GM19240 (cell line): ENCODE results near the gene SLC12A4.
"Not testable (repeated sequence)": the region's sequence is repeated elsewhere in the genome, so short reads cannot be mapped to it uniquely, and the experiment has no call there.

Source experiments
- DNase-seq: peaks from one replicate; pipeline ENCODE4 v3.0.0; 2011; ENCODE audit warnings: low spot score; ENCODE audit not compliant: insufficient read length

The SLC12A4 gene

GRCh38 chr16:67988675-67989074 is 20.2 kb upstream of the SLC12A4 start:
- DNase-seq: no peak

DNA sequence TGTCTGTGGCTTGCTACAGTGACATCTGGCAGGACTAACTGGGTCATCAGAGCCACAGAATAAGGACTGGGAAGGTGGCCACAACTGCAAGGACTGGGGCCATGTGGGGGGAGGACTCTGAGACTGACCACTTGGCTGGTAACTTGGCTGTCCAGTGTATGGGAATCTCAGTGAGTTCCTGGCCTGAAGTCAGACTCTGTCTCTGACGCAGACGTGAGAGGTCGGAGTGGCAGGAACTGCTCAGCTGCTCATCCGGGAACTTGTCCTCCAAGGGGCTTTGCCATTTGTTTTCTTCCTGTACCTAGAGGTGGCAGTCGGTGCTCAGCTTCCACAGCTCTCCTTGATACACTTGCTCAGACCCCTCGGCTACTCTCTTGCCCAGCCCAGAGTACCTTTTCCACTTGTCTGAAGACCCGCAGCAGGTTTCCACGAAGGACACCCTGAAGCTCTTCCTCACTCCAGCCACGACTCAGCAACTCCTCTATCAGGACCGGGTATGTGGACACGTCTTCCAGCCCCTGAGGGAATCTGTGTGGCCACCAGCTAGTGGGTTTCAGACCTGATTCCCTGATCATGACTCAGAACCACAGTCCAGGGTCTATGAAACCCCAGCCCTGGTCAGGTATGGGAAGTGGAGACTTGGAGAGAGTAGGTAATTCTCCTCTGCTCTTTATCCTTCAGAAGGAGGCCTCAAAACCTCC is 19.2 kb upstream of the SLC12A4 start:
- no peak for DNase-seq

DNA sequence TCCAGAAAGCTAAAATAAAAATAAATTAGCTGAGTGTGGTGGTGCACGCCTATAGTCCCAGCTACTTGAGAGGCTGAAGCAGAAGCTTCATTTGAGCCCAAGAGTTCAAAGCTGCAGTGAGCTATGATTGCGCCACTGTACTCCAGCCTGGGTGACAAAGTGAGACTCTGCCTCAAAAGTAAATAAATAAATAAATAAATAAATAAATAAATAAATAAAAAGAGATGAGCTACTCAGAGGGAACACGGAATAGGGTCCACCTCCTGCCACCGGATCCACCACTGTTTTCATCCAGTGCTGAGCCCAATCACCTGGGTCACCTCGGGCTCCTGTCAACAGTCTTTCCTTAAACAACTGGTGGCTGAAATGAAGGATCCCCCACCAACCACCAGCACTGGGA is 18.5 kb upstream of the SLC12A4 start:
- no peak for DNase-seq

DNA sequence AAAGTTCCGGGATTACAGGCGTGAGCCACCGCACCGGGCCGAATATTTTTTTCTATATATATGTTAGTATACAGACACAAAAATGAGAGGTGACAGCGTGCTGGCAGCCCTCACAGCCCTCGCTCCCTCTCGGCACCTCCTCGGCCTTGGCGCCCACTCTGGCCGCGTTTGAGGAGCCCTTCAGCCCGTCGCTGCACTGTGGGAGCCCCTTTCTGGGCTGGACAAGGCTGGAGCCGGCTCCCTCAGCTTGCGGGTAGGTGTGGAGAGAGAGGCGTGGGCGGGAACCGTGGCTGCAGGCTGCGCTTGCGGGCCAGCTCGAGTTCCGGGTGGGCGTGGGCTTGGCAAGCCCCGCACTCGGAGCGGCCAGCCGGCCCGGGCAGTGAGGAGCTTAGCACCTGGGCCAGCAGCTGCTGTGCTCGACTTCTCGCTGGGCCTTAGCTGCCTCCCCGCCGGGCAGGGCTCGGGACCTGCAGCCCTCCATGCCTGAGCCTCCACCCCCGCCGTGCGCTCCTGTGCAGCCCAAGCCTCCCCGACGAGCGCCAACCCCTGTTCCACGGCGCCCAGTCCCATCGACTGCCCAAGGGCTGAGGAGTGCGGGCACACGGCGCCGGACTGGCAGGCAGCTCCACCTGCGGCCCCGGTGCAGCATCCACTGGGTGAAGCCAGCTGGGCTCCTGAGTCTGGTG is 13.7 kb upstream of the SLC12A4 start:
- DNase-seq: no peak

- DNase-seq: no peak
Observed at GRCh38 chr16:67979955-67980678, 11.7 kb upstream of the SLC12A4 start, which contains the start of gene DPEP3. Gene DPEP3 (minus strand): TSS chr16:67980499. CDS start chr16:67980380, 119 bp downstream.

DNA sequence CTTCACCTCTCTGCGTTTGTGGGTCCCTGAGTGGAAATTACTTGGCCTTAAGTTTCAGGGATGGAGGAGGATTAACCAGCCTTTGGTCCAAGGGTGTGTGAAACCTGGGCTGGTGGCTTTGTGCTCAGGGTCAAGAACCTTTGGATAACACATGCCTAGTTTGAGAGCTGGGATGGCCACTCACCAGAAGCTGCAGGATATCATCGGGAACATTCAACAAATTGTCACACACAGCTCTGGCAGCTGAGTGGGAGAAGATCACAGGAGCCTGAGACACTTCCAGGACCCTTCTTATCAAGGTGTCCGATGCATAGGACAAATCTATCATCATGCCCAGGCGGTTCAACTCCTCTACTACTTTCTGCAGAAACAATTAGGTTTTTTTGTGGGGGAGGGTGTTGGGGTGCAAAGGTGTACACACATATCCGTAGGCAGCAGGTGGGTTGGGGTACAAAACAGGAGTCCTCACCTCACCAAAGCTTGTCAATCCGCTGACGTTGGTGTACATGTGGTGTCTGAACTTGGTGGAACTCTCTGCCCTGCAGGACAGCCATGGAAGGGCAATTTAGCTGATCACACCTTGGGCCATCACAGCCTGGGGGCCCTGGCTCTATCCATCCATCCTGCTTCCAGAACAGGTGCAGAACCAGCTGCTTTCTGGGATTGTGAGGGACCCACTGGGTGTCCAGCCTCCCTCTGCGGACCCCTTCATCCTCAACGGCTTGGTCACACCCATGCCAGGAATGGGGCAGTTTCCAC is 9.2 kb upstream of the SLC12A4 start:
- no peak for DNase-seq

GRCh38 chr16:67977005-67977404 is 8.6 kb upstream of the SLC12A4 start:
- DNase-seq: no peak

DNA sequence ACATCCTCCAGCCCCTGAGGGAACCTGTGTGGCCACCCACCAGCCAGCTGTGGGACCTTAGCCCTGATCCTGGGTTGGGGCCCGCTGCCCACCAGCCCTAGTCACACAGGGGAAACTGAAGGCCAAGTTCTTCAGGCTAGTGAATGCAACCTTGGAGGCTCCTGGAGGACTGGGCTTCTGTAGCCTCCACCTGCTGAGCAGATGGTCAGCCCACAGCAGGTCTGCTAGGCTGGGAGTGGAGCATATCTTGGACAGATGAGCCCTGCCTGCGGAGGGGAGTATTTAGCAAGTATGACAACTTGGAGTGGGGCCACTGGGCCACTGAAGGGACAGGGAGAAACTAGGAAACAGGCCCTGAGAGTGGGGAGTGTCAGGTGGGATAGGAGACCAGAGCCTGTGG is 7.8 kb upstream of the SLC12A4 start:
- no peak for DNase-seq

DNA sequence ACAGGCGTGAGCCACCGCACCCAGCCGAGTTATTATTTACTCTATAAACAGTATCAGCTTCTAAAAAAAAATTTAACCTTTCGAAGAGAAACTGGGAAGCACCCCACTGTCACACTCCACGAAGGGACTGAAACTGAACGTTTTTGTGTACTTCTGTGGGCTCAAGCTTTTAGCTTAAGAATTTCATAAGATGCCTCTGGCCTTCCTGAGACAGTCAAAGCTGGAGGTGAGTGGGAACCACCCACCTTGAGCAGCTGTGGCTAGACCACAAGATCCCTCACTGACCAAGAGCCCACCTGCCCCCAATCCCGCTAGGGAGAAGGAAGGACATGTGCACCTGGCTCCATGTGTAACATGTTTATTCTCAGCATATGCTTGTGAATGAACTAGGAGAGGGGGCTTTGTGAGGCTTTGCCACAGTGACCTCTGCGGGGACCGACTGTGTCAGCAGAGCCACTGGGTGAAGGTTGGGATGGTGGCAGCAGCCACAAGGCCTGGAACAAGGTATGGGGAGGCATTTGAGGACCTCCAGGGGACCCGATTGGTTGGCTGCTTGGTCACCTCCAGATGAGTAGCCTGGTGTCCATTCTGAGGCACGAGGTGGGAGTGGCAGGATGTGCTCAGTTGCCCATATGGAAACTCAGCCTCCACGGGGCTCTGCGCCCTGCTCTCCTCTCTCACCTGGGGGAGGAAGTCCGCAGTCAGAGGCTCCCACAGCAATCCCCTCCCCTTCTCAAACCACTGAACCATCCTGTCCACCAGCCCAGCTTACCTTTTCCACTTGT is 7.1 kb upstream of the SLC12A4 start:
- no peak for DNase-seq

- not testable (repeated sequence) for DNase-seq
Observed at GRCh38 chr16:67972285-67972684, 3.8 kb upstream of the SLC12A4 start.

- no peak for DNase-seq
Observed at GRCh38 chr16:67971111-67971510, 2.7 kb upstream of the SLC12A4 start.

GRCh38 chr16:67969254-67970039 is 1.0 kb upstream of the SLC12A4 start:
- no peak for DNase-seq

- DNase-seq: no peak
Observed at GRCh38 chr16:67967958-67968399, 458 bp downstream of the SLC12A4 start.

GRCh38 chr16:67967183-67967957 is 1.1 kb downstream of the SLC12A4 start:
- DNase-seq: no peak

DNA sequence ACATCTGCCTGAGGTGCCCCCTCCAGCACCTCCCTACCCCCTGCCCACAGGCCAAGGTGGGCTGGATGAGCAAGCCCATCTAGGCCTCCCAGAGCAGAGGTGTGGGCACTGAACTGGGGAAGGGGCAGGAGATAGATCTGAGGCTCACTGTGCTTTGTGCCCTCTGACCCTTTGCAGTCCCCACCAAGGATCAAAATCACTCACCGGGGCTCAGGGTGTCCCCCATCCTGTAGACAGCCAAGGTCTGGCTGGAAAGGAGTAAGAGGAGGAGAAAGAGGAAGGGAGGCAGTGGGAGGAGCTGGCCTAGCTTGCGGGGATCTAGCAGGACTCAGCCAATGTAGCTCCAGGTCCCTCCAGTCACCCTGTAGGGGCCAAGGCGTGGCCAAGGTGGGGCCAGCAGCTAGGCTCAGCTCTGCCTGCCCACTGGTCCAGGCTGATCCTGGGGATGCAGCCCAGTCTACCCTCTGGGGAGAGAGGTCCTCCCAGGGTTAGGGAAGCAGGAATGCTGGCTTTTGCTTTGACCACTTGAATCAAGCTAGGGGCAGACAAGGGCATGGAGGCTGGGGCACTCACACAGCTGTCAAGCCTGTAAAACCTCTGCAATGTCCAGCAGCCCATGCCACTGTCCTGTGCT is 1.8 kb downstream of the SLC12A4 start:
- DNase-seq: no peak

DNA sequence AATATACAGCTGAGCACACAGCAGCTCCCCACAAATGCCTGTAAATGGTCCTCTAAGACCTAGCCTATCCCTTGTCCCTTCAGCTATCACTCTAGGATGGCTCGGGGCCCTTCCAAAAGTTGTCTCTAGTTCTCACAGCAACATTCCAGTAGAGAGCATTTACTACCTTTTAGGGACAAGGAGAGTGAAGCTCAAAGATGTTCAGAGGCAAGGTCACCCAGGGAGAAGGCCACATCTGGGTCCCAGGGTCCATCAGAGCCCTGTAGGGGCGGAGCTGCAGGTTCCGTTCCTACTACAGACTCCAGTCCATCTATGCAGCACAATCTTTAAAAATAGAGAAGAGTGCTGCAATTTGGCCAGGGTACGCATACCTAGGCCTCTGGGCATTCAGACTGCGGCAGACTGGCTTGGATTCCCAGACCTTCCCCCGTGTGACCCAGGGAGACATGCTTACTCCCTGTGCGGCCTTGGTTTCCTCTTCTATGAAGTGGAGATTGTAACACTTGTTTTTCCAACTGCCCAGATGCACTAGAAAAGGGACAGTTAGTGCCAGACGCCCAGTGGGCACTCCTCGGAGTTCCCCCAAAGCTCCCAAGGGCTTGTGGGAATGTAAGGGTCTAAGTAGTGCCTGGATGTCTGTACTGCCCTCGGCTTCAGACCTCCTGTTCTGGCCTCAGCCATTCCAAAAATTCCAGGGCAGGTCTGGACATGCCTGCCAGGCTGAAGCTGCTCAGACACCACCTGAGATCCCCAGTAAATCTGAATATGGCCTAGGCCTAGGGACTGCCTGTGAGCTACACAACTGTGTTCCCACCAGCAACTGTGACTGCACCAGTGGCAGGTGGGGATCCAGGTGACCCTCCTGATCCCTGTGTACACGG is 2.5 kb downstream of the SLC12A4 start:
- DNase-seq: no peak

DNA sequence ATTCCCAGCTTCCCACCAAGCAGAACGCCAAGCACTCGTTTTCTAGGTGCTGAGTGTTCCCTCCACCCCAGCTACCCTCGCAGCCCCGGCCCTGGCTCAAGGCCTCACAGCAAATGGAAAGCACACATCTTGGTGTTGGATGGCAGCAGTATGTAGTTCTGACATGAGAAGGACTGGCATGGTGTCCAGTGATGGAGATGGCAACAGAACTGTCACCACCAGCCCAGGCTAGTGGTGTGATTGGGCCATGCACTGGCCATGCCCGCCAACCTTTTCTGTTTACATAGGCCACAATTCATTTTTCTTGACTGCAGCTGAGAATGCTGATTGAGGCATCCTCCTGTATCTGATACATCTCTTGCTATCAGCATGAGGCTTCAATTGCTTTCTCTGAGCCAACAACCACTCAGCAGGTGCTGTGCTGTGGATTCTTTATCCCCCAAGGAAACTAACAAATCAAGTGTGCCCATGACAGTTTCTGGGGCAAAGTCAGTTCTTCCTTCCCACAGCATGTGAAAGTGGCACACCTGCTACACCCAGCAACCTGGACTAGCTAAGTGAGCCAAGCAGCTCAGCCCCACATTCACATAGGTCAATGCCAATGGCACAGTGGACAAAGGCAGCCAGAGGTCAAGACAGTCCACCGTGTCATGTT is 3.8 kb downstream of the SLC12A4 start:
- DNase-seq: no peak
